HG02884 (cell line): ENCODE measurements around the gene ABCA9.
"Not testable (repeated sequence)": the region's sequence is repeated elsewhere in the genome, so short reads cannot be mapped to it uniquely, and the experiment has no call there.

Experiments used
- ATAC-seq: cut with Tn5 transposase; IDR thresholded peaks from one replicate; pipeline ENCODE4 v1.9.1; 2021; ENCODE audit warnings: mild to moderate bottlenecking, moderate library complexity; ENCODE audit not compliant: unreplicated experiment

ABCA9 gene, protein sequence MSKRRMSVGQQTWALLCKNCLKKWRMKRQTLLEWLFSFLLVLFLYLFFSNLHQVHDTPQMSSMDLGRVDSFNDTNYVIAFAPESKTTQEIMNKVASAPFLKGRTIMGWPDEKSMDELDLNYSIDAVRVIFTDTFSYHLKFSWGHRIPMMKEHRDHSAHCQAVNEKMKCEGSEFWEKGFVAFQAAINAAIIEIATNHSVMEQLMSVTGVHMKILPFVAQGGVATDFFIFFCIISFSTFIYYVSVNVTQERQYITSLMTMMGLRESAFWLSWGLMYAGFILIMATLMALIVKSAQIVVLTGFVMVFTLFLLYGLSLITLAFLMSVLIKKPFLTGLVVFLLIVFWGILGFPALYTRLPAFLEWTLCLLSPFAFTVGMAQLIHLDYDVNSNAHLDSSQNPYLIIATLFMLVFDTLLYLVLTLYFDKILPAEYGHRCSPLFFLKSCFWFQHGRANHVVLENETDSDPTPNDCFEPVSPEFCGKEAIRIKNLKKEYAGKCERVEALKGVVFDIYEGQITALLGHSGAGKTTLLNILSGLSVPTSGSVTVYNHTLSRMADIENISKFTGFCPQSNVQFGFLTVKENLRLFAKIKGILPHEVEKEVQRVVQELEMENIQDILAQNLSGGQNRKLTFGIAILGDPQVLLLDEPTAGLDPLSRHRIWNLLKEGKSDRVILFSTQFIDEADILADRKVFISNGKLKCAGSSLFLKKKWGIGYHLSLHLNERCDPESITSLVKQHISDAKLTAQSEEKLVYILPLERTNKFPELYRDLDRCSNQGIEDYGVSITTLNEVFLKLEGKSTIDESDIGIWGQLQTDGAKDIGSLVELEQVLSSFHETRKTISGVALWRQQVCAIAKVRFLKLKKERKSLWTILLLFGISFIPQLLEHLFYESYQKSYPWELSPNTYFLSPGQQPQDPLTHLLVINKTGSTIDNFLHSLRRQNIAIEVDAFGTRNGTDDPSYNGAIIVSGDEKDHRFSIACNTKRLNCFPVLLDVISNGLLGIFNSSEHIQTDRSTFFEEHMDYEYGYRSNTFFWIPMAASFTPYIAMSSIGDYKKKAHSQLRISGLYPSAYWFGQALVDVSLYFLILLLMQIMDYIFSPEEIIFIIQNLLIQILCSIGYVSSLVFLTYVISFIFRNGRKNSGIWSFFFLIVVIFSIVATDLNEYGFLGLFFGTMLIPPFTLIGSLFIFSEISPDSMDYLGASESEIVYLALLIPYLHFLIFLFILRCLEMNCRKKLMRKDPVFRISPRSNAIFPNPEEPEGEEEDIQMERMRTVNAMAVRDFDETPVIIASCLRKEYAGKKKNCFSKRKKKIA (N-terminal part only)

GRCh38 chr17:69060822-69061221 lies at the start of gene ABCA9:
Gene ABCA9 (minus strand): TSS chr17:69060927. CDS start chr17:69051126, 9,801 bp downstream.
- no peak for ATAC-seq

DNA sequence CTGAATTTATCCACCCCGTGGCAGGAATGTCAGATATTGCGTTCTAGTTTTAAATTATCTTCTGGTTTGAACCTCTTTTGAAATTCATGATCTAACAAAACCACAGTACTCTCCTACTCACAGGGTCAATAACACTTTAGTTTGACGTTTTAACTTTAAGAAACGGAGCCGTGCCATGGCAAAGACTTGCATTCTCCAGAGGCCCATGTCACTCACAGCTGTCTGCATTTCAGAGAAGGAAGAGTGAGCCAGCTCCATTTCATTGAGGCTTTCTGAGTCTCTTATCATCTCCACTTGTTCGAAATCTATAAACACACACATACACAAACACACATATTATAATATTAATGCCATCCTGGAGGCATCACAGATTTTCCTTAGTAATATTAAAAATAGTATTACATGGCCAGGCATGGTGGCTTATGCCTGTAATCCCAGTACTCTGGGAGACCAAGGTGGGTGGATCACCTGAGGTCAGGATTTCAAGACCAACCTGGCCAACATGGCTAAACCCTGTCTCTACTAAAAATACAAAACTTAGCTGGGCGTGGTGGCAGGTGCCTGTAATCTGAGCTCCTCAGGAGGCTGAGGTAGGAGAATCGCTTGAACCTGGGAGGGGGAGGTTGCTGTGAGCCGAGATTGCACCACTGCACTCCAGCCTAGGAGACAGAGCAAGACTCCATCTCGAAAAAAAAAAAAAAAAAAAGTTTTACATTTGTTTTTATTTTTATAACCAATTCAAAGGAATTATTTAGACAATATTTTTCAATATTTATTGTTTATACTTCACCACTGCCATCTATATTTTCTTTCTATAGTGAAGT lies 45.4 kb upstream of the ABCA9 start:
- ATAC-seq = no peak

- no peak for ATAC-seq
Measured at GRCh38 chr17:69103557-69104233, 43.0 kb upstream of the ABCA9 start.

DNA sequence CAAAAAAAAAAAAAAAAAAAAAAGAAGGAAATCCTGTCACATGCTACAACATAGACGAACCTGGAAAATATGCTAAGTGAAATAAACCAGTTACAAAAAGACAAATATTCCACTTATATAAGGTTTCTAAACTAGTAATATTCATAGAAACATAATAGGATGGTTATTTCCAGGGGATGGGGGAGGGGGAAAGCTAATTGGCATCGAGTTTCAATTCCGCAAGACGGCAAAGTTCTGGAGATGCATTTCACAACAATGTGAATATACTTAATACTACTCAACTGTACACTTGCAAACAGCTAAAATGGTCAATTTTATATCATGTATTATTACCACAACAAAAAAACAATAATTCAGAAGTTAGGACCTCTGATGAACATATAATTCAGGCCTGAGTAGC lies 37.9 kb upstream of the ABCA9 start:
- no peak for ATAC-seq

GRCh38 chr17:69096541-69096940 lies 35.8 kb upstream of the ABCA9 start:
- ATAC-seq = no peak

DNA sequence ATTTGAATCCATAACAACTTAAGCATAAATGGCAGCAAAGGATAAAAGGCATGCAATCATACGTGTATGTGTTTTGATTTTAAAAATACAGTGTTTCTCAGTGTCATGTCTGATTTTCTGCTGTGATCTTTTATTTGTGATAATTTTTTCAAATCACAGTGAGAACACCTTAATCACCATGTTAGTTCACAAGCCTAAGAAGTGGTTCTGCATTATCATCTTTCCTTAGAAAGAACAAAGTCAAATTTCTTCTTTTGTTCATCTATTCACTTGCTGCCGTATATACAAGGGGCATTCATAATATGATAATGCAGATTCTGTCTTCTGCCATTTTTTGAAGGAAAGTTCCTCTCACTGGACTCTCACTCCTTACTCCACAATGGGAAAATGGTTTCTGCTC lies 33.3 kb upstream of the ABCA9 start:
- ATAC-seq = no peak

DNA sequence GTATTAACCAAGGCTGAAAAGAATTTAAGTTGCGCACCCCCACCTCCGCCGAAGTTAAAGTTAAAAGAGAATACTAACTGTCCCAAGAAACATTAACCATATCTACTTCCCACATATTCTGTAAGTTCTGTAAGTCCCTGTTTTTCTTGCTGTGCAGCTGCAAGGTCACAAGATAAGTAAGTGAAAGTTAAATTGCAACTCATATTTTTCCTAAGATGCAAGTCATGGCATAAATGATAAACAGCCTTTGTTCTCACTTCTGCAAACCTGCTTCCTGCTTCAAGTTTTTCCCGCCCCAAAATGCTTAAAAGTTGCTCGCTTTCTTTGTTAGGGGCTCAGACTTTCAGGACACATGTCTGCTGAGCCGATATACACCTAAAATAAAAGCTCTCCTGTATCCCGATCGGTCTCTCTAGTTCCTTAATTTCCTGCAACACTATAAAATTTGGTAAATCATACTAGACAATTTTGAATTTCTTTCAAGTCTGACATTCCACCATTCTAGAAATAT lies 32.6 kb upstream of the ABCA9 start:
- no peak for ATAC-seq

GRCh38 chr17:69090365-69090764 lies 29.6 kb upstream of the ABCA9 start:
- no peak for ATAC-seq

DNA sequence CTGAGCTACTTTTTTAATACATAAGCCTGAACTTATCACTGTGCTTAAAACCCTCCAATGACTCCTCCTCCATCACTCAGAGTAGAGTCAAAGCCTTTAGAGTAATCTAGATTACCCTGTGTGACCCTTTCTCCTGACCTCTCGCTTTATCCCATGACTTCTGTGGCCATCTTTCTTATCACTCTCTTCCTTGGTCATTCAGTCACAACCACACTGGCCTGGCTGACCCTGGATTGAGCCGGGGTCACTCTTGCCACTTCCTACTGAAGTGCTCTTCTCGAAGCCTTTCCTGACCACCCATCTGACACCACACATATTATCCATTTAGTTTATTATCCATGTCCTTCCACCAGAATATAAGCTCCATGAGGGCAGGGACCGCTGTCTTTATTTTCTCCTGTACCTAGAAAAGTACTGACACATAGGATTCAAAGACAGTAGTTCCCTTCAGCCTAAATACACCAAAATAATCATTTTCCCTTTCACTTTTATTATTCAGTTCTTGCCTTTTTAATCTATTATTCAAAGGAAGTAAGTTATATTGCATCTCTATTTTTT lies 28.0 kb upstream of the ABCA9 start:
- ATAC-seq = no peak

- ATAC-seq = no peak
Measured at GRCh38 chr17:69086641-69087040, 25.9 kb upstream of the ABCA9 start.

GRCh38 chr17:69084911-69085310 lies 24.2 kb upstream of the ABCA9 start:
- no peak for ATAC-seq

- ATAC-seq = no peak
Measured at GRCh38 chr17:69082696-69083095, 22.0 kb upstream of the ABCA9 start.

DNA sequence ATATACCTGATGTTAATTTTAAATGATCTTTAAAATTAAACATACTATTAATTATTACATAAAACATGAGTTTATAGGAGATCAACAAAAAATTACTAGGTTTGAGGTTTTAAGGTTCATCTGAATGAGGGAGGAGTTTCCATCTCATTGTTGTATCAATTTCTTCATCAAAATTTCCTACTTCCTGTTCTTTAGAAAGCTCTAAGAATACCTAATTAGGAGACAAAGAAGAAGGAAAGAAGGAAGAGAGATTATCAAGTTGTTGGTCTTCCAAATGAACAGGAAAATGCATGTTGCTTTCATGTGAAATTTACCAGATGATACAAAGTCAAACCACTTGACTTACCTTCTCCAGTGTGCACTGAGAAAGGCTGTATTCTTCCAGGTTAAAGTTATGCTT lies 18.1 kb upstream of the ABCA9 start:
- ATAC-seq = no peak

GRCh38 chr17:69075823-69076222 lies 15.1 kb upstream of the ABCA9 start:
- ATAC-seq = no peak

GRCh38 chr17:69073392-69073791 lies 12.7 kb upstream of the ABCA9 start:
- not testable (repeated sequence) for ATAC-seq

DNA sequence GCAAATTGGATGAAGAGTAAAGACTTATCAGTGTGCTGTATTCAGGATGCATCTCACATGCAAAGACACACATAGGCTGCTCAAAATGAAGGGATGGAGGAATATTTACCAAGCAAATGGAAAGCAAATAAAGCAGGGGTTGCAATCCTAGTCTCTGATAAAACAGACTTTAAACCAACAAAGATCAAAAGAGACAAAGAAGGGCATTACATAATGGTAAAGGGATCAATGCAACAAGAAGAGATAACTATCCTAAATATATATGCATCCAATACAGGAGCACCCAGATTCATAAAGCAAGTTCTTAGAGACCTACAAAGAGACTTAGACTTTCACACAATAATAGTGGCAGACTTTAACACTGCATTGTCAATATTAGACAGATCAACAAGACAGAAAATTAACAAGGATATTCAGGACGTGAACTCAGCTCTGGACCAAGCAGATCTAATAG lies 12.1 kb upstream of the ABCA9 start:
- ATAC-seq = not testable (repeated sequence)

DNA sequence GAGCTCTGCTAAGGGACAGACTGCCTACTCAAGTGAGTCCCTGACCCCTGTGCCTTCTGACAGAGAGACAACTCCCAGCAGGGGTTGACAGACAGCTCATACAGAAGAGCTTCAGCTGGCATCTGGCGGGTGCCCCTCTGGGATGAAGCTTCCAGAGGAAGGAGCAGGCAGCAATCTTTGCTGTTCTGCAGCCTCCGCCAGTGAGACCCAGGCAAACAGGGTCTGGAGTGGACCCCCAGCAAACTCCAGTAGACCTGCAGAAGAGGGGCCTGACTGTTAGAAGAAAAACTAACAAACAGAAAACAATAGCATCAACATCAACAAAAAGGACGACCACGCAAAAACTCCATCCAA lies 10.5 kb upstream of the ABCA9 start:
- ATAC-seq = not testable (repeated sequence)

DNA sequence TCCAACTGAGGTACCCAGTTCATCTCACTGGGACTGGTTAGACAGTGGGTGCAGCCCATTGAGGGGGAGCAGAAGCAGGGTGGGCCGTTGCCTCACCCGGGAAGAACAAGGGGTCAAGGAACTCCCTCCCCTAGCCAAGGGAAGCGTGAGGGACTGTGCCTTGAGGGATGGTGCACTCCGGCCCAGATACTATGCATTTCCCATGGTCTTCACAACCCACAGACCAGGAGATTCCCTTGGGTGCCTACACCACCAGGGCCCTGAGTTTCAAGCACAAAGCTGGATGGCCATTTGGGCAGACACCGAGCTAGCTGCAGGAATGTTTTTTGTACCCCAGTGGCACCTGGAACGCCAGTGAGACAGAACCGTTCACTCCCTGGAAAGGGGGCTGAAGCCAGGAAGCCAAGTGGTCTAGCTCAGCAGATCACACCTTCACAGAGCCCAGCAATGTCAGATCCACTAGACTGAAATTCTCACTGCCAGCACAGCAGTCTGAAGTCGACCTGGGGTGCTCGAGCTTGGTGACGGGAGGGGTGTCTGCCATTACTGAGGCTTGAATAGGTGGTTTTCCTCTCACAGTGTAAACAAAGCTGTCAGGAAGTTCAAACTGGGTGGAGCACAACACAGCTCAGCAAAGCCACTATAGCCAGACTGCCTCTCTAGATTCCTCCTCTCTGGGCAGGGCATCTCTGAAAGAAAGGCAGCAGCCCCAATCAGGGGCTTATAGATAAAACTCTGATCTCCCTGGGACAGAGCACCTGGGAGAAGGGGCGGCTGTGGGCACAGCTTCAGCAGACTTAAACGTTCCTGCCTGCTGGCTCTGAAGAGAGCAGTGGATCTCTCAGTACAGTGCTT lies 9.9 kb upstream of the ABCA9 start:
- ATAC-seq = not testable (repeated sequence)
